Stimulated activated CD8-positive, alpha-beta memory T cell treated with anti-CD3 and anti-CD28 coated beads, Interleukin-15, amount 100 ng/mL, for 1 hour (primary cell): Measurements from ENCODE around the gene JHY.

Experiments
- DNase-seq: peaks from one replicate; pipeline ENCODE4 v3.0.0-alpha.2; 2020; ENCODE audit warnings: low read depth

The JHY gene

DNA sequence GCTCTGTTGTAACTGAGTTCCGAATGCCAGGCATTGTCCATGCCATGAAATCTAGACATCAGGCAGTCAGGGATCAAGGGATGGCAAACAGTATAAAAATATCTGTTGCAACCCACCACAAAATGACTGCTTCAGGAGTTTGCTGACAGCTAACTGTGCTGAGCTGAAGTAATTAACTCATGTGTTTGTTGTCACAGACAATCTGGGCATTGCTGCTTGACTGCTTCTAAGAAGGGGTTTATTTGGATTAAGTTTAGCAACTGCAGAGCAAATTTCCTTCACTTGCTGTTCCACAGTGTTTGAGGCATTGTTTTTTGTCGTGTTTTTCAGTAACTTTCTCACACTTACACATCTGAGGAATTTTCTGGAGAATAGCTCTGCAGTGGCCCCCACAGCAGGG is 68.7 kb downstream of the JHY start:
- DNase-seq, result no peak

DNA sequence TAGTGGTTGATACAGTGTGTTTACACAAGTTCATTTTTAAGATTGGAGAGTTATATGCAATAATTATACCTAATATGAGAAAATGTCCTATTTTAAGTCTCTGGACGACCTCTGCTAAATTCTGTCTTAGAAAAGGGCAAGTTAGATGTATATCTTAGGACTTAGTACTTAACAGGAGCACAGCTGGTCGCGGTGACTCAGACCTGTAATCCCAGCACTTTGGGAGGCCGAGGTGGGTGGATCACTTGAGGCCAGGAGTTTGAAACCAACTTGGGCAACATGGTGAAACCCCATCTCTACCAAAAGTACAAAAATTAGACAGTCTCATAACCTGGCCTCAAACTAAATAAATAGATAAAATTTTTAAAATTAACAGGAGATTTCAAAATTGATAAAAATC is 71.9 kb downstream of the JHY start:
- no peak for DNase-seq

DNA sequence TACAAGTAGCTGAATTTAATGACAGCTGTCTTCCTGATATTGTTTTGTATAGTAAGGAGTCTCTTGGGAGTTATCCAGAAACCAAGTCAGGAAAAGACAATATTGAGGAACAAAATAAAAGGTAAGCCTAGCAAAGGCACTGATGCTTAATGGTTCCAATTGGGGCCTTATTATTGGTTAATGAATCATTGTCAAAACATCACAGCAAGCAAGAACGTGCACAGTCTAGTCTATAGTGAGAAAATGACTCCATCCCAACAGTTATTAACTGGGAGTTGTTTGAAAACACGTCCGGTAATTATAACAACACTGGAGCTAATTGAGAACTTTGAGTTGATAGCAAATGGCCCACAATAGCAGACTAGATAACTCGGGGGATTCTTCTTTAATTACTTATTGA is 81.4 kb downstream of the JHY start:
- DNase-seq, result no peak

DNA sequence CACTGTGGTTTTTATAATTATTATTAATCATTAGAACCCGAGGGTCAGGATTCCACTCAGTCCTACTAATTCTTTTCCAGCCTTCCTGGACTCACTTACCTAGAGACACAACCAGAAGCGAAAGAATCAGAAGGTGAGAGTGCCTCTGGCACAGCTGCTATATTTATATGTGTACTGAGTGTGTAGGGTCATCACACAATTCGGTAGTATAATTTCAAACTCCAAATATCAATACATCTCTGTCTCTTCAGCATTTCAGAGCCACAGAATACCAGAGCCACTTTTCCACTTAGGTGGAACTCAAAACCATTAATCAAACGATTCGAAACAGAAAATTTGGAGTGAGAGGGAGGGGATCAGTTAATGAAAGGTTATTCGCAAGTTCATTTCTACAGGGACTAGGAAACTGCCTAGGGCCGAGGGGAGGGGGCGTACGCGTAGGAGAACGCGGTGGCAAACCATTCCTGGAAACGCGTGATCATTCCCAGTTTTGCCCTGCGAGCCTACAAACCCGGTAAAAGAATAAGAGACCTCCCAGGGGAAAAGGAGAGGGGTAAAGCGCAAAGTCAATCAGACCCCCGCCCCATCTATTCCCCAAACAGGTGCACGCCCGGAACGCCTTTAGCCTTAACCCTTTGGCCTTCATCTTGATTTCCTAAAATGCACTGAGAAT is 93.6 kb downstream of the JHY start:
- no peak for DNase-seq

DNA sequence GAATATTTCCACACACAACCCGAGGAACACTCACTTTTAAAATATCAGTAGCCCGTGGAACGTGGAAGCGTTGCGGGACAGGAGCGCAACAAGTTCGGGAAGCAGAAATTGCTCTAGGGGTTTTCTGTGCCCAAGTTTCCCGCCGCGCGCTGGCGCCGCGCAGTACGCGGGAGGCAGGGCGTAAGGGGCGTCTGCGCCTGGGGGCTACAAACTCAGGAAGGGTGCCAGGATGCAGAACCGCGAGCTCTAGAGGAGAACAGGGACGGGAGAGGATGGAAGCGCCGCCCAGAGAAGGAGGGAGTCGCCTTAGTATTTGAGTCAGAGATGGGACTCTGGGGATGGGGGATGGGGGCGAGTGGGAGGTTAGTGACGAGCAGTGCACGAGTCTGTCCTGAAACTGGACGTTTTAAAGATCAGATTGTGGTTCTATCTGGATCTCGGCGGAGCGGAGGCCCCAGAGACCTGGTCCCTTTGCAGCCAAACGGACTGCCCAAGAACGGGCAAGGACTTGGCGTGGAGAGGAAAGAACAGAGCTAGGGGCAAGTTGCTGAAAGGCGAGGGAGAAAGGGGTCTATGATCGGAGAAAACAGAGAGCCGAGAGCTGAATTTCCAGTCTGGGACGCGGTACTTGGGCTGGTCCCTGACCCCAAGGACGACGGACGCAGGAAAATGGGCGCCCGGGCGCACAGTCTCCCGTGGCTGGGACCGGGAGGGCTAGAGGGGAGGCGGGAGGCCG is 94.3 kb downstream of the JHY start:
- no peak for DNase-seq

DNA sequence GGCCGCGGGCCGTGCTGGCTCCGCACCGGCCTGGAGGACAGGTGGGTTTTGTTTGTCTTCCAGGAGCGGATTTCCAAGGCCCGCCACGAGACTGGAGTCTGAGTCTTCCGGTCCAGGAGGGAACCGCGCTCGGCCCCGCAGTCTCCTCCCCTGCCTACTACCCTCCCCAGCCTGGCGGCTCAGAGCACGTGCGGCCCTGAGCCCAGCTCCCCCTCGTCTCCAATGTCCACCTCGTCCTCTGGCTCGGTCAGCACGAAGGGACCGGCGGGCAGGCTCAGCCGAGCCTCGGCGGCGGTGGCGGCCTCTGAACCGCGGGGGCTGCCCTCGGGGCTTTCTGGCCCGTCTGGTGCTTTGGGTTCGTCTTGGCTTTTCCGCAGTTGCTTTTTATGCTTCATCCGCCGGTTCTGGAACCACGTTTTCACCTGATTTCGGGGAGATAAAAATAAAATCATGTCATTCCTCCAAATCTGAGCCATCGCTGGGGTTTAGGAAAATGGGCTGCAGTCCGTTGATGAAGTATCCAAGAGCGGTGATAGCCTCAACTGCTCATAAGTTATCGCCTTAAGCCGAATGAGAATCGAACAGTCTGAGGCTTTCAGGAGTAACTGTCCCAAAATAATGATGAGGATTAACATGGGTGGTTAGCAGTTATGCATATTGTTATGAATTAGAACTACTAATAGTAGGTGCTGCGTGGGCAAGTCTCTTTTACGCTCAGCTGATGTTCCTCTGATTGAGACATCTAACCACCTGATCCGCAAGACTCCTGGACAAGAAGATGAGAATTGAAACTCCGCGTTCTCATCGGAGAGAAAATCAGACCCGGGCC is 95.1 kb downstream of the JHY start:
- no peak for DNase-seq

DNA sequence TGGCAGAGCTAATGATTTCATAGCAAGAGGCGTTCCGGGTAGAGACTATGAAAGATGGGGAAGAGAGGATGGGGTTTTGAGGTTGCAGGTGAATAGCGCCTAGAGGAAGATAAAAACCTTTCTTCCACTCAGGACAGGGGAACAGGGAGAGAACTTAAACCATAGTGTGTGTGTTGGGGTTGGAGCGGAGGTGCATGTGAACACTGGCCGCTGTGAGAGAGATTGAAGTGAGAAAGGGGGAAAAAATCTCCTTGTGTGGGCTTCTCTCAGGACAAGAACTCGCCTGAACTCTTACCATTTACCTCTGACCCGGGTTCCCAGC is 95.7 kb downstream of the JHY start:
- no peak for DNase-seq

DNA sequence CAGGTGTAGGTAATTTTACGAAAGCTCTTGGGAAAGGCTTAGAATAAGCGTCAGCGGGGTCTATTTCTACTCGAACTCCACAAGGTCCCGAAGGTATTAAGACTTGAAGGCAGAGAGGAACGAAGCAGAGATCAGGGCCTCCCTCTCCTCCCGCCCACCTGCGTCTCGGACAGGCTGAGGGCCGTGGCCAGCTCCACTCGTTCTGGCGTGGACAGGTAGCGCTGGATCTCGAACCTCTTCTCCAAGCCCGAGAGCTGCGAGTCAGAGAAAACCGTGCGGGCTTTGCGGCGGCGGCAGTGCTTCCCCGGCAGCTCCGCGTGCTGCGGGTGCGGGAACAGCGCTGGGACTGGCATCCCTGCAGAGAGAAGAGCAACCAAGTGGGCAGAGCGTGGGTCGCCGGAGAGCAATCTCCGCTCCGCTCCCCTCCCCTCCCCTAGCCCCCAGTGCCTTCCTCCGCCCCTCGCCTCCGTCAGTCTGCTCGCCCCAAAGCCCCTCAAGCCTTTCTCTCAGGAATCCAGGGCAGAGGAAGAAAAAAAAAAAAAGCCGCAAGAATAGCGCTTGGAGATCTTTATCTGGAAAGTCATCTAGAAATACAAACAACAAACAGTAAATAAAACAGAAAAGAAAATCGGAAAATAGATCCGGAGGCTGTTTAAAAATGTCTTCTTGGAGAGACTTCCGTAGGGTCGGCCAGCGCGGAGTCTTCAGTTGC is 96.7 kb downstream of the JHY start:
- no peak for DNase-seq

DNA sequence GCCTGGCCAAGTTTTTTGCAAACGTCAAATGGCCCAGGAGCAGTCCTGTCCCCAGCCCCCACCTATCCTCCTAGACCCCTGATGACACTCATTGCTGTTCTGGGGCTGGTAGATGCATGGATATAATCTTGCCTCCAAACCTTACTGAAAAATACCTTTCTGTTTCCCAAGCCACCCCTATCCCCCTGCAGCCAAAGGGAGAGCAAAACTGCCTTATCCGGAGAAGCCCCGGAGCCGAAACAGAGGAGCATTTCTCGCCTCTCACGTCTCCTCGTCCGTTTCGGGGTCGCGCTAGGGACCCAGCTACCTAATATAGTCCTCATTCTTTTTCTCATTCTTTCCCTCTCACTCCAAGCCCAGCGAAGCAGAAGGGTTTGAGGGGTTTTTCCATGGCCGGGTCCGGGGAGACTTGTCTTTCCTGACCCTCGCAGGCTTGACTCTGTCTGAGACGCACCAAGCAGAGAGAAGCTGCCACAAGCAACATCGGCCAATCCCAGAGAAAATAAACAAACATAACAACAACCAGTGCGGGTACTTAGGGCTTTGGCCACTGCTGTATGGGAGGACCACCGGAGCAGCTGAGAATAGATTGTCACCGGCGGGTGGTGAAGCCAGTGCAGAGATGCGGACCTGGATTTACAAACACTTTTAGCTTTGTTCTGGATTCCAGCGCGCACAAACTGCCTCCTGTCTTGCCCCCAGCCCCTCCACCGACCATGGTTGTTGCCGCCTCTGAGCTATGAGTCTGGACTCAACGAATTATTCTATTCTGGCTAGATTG is 97.4 kb downstream of the JHY start:
- DNase-seq, result no peak

DNA sequence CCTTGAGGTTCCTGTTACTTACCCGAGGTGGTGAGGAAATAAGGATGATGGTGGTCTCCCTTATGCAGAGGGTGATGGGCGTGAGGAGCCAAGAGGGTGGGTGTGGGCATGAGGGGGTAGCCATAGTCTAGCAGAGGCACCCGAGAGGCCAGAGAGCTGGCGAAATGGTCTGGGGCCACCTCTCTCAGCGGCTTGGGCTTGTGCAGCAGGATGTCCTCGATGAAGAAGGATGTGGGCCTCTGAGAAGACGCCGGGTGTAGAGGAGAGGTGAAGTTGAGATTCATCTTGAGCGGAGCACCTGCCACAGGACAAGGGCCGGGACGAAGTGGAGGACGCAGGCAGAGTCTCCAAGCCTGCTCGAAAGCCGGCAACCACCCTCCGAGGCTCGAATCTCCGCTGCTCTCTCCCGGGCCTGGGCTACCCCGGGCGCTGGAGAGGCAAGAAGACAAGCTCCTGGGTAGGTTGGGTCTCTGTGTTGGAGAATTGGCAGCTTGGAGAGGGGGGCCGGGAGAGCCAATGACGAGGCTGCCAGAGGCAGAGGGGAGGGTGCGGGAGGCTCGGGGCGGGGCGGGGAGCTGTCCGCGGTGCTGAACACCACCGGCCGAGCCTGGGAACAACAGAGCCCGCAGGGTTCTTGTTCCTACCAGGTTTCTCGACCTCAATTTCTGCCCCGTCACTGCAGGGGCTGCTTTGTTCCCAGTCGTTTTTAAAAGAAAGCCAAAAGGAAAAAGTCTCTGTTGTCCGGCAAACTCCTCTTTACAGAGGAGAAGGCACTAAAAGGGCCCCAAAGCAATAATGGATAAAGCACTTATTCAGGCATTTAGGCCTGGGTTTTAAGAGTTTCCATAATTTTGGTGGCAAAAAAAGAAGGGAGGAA is 99.1 kb downstream of the JHY start, which contains the start of gene BSX:
BSX (minus strand) TSS at position 447 of the 877 bp plus-strand sequence; CDS start at position 284, 163 bp downstream.
- DNase-seq, result peak; percentile 20

DNA sequence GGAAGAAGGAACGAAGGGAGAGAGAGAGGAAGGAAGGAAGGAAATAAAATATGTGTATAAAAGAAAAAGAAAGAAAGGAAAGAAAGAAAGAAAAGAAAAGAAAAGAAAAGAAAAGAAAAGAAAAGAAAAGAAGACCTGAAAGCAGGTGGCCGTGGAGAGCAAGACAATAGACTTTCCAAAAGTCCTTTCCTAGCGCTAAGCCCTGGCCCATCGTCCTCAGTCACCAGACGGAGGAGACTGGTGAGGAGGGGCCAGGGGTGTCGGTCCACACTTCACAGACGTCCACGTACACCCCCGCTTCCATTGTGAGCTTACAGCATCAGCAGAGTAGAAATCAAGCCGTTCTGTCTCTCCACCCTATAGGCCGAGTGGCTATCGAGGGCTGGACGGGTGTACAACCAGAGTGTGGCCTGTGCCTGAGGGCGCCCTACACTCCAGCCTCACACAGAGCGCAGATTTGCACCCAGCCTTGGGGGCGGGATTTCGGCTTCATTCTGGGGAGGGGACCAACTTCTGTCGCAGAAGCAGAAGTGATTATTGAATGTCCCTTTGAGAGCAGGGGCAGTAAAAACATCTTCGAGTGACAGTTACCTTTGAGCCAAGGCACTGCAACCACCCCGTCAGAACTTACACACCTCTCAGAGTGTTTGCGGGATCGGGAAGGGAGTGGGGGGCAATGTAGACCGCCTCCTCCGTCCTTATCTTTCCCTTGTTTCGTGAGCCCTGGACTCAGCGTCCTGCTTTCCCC is 101.1 kb downstream of the JHY start:
- DNase-seq, result no peak

DNA sequence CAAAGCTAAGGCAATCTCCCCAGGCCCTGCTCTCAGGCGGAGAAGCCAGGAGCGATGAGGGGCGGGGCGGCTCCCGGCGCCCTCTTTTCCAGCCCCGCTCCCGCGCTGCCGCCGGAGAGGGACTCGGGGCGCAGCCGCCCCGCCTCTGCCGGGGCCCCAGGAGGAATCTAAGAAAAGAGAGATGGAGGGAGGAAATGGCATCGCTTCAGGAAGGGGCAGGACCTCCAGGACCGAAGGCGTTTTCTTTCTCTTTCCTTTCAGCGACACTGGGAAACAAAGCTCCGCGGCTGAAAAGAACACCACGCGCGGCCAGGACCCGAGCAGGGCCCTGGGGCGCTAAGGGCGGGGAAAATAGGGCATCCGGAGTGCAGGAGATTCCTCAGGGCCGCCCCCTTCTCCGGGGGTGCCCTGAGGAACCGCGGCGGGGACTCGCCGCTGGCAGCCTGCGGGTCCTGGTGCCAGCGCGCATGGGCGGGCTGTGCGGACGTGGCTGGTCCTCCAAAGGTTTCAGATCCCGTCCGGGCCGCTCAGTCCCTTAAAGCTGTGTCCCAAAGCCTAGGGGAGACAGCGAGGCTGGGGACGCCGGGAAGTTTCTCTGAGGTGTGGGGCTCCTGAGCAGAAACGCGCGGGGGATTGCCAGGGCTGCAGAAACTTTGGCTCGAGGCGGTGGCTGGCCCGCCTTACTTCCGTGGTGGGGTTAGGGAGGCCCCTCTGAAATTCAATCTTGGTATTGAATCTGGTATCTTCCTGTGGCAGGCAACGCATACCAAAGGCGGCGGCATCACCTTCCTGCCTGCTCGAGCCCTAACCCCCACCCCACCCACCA is 101.8 kb downstream of the JHY start:
- no peak for DNase-seq

DNA sequence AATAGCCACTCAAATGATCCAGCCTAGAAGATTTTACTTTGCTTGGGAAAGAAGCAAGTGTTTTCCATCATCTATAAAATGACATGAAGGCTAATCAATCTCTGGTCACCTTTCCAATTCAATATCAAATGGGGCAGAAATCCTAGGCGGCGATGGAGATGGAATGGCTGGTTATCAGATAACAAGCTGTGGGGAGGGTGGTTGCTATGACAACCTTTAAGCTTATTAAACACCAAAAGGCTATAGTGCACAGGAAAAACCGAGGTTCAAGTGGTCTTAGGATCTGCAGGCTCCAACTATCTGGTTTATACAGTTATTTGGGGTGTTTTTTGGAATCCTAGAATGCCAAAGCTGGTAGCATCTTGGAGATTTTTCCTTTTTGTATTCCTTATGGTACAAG is 113.0 kb downstream of the JHY start:
- no peak for DNase-seq

DNA sequence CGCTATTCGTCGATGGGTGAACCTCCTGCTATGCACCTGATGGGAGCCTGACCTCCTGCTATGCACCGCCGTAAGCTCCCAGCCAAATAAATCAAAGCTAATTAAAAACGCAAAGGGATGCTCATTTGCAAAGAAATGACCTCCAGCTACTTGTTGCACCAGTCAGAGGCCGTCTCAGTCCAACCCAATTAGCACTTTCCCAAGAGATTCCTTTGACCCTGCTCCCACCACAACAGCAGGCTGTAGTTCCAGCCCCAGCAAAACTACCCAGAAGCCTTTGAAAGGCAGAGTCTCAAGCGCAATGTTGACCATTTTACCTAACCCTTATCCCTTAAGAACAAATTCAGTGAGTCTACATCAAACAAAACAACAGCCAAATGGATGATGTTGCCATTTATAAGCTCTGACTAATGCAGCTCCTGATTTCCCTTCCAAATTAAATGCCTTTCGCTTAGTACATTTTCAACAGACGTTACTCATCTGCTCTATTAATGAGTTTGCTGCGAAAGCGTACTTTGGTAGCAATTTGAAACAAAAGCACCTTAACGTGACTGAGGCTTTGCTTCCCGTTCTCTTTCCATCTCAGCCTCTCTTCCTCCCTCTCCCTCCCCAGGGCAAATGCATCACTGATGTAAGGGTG is 116.3 kb downstream of the JHY start:
- no peak for DNase-seq

DNA sequence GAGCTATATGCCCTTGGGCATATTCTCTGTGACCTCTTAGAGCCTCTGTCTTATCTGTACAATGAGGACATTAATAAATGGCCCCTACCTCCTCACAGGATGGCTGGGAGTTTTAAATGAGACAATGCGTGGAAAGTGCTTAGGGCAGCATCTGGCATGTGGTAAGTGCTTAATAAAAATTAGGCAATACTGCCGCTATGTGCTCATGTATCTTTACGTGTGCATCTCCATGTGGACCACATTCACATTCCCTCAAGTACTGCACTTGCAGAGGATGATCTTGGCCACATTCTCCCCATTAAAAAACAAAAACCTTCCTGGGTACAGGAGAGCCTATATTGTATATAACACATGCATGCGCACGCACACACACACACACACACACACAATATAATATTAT is 118.2 kb downstream of the JHY start:
- DNase-seq, result no peak

DNA sequence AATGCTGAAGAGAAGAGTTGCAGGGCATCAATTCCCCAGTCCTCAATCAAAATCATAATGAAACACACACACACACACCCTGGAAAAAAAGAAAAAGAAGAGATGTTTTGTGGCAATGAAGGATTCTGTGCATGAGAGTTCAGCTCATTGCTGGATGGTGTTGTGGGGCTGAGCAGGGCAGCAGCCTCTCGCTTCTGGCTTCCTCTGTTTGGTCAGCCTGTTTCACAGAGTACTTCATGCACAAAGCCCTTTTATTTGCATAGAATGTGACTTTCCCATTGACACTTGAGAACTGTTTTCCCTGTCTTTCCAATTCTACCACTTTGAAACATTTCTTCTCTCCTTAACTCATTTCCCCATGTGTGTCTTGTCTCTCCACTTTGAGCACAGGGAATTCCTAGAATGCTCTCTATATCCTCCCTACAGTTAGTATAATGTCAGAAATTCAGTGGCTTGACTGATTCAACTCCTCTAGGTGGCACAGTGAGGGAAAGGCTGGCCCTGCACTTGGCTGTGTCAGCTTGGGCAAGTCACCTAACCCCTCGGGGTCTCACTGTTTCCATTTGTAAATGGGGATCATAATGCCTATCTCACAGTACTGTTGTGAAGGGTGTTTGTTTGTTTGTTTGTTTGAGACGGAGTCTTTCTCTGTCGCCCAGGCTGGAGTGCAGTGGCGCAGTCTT is 124.4 kb downstream of the JHY start:
- no peak for DNase-seq
